Activated naive CD8-positive, alpha-beta T cell (primary cell): ENCODE data around the gene CIAO2A.

Experiments used
- H3K27ac Mint-ChIP-seq: one replicate; pipeline ENCODE4 v1.8.0; 2021; ENCODE audit warnings: mixed read lengths
- H3K27me3 Mint-ChIP-seq: one replicate; pipeline ENCODE4 v1.8.0; 2021; ENCODE audit warnings: mixed read lengths
- H3K36me3 Mint-ChIP-seq: one replicate; pipeline ENCODE4 v1.8.0; 2021; ENCODE audit warnings: mixed read lengths
- H3K4me1 Mint-ChIP-seq: one replicate; pipeline ENCODE4 v1.8.0; 2021; ENCODE audit warnings: low read depth, mixed read lengths
- H3K4me3 Mint-ChIP-seq: one replicate; pipeline ENCODE4 v1.8.0; 2021; ENCODE audit warnings: mild to moderate bottlenecking, mixed read lengths
- H3K9me3 Mint-ChIP-seq: one replicate; pipeline ENCODE4 v1.8.0; 2021; ENCODE audit warnings: low read depth, mixed read lengths

Gene CIAO2A

DNA sequence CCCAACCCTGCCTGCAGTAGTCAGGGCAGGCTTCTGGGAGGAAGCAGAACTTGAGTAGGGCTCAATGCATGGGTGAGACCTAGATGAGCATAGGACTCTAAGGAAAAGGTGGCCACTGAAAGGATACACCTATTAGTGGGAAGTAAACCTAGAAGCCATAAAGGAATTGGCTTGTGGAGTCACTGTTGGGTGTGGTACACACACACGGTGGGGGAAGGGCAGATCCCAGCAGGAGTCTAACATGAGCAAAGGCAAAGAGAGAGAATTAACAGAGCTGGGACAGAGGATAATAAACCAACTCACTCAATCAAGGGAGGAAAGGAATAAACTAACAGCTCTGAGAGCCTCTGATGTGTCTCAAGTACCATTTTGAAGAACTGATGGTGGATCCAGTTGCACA, 70.4 kb downstream of the CIAO2A start:
- Mint-ChIP-seq H3K4me1 (no peaks in the 10 kb centered on the region), H3K9me3 (no peaks in the 10 kb centered on the region), H3K36me3 (no peaks in the 10 kb centered on the region), H3K27me3 (no peaks in the 10 kb centered on the region), H3K4me3 (no peak overlapping the region), H3K27ac (no peak overlapping the region)

DNA sequence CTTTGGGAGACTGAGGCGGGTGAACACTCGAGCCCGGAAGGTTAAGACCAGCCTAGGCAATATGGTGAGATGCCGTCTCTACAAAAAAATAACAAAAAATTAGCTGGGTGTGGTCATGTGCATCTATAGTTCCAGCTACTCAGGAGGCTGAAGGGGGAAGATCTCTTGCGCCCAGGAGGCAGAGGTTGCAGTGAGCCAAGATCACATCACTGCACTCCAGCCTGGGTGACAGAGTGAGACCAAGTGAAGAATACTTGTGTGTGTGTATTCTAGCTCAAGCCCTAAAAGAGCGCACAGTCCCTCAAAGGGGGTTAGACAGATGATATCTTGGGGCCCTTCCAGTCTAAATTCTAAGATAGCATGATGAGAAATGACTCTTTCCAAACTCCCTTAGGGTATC, 71.1 kb downstream of the CIAO2A start:
- no peaks in the 10 kb centered on the region for H3K27me3 Mint-ChIP-seq
- no peaks in the 10 kb centered on the region for H3K4me1 Mint-ChIP-seq
- no peaks in the 10 kb centered on the region for H3K36me3 Mint-ChIP-seq
- no peaks in the 10 kb centered on the region for H3K9me3 Mint-ChIP-seq
- no peak overlapping the region for H3K27ac Mint-ChIP-seq
- no peak overlapping the region for H3K4me3 Mint-ChIP-seq
